ENCODE results near the gene TTLL5. TPM values are rescaled to one million over a fixed set of nuclear protein-coding genes. Genes with fewer than 3 reads are reported as not detected.

The TTLL5 gene
- total and polyA plus RNA-seq, 9 of the 15 experiments (the other 6 are each of a cell fraction or from before 2014, with no cell fraction given), result 4.1 to 18.9 (median 12.6) TPM

DNA sequence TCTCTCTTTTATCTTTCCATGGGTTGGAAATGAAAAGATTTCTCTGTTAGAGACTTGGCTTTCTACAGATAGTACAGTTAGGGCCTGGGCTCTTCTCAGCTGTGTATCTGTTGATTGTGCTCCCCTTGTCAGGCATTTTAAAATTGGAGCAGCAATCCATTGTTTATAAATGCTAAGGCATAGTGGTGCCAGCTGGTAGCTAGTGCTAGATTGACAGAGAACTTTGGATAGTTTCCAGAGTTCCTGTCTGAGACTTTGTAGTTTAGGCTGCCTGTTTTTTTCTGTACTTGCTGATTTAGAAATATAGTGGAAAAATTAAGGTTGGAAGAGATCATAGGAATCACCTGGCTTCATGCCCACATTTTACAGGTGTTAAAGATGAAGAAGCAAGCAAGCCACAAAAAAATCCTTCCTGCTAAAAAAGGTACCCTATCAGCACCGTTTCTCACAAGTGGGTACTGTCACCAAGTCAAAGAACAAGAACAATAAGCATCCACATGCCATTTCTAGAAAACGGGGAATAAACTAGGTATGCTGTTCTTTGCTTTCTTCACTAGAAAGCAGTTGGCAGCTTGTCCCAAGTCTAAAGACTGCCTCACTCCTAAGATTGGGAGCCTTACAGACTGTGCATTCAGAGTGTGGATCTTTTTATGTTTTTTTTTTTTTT lies 6.2 kb downstream of the TTLL5 start:
- POLR2A ChIA-PET, result no interaction called here
- TF ChIP-seq CREB5 (CRISPR knock-in tag; IDR thresholded peaks at IDR 0.05), result no peak
- TF ChIP-seq SUPT5H (IDR thresholded peaks at IDR 0.05), result no peak
- no peak for TF ChIP-seq ZNF124 (CRISPR knock-in tag; IDR thresholded peaks at IDR 0.05)
- TF ChIP-seq KLF13 (tag; IDR thresholded peaks at IDR 0.05; ENCODE audit: borderline replicate concordance, low read depth), result no peak
- no peak for TF ChIP-seq ZNF444 (CRISPR knock-in tag; IDR thresholded peaks at IDR 0.05)
- no peak for TF ChIP-seq CBFA2T2 (conservative IDR thresholded peaks at IDR 0.05)
- no peak for TF ChIP-seq RBM15 (IDR thresholded peaks at IDR 0.05; ENCODE audit: insufficient read depth, low read length)
- TF ChIP-seq ZNF3 (CRISPR knock-in tag; IDR thresholded peaks at IDR 0.05), result no peak
- TF ChIP-seq TAF1 (IDR thresholded peaks at IDR 0.05; ENCODE audit: control insufficient read depth, extremely low read depth, insufficient read depth, low read length, severe bottlenecking), result no peak
- TF ChIP-seq CBX2 (IDR thresholded peaks at IDR 0.05; ENCODE audit: insufficient read depth, low read length, poor library complexity, severe bottlenecking), result no peak
- no peak for TF ChIP-seq ZNF324 (CRISPR knock-in tag; IDR thresholded peaks at IDR 0.05)
- in situ Hi-C loops (cut with MboI) (loop anchor here (25.0 kb wide), 1 partner anchor 530 kb away; the partner anchor contains the start of gene NEK9), intact Hi-C loops (cut with micrococcal nuclease) (no loop called here)
- H3K4me2 ChIP-seq (ENCODE audit: insufficient read depth, low read length), result no peak overlapping the region
- no peaks in the 10 kb centered on the region for H4K20me1 ChIP-seq (replicated peaks; ENCODE audit: control insufficient read depth, insufficient read depth, low read length)
- CTCF ChIA-PET (ENCODE audit: low intra/inter-chr PET ratio), result no interaction called here
- H3K36me3 ChIP-seq (ENCODE audit: control insufficient read depth, insufficient read depth, low read length), result peaks cover 25% of the 10 kb centered on the region; the same call in 2 of the 3 replicates
- DNase-seq (ENCODE audit: extremely low read depth in 1 of 4, low spot score in 3 of 4) (no peak), ATAC-seq (no peak), FAIRE-seq (no peak)
- H3K79me2 ChIP-seq (ENCODE audit: control insufficient read depth, insufficient read depth, low read length), result no peaks in the 10 kb centered on the region
- BruUV-seq (replicated peaks), result no TSS peak
- no peak overlapping the region for H2AFZ ChIP-seq (ENCODE audit: low read depth, low read length)
- no peaks in the 10 kb centered on the region for H3K9me1 ChIP-seq (ENCODE audit: control insufficient read depth, insufficient read depth, low read length)
- H3K27ac ChIP-seq (ENCODE audit: extremely low read depth, low read depth, low read length), result no peak overlapping the region
- no peaks in the 10 kb centered on the region for H3K27me3 ChIP-seq (ENCODE audit: control insufficient read depth in 2 of 2, insufficient read depth in 2 of 2, low read length in 2 of 2)
- no peaks in the 10 kb centered on the region; a peak in 2 of 5 replicates for H3K4me1 ChIP-seq (replicated peaks in 1 of 2; ENCODE audit: control insufficient read depth in 2 of 2, insufficient read depth in 2 of 2, low read length in 2 of 2)
- 54% methylated on average over 2 of the region's 2 CpGs for WGBS (ENCODE audit: insufficient coverage, low coverage, missing lambda C conversion rate)
- H3K4me3 ChIP-seq, result no peak overlapping the region
- H3K9me3 ChIP-seq (replicated peaks; ENCODE audit: control insufficient read depth, insufficient read depth, low read depth, low read length), result no peaks in the 10 kb centered on the region
- no peak overlapping the region for H3K9ac ChIP-seq (ENCODE audit: insufficient read depth in 1 of 2, low read depth in 2 of 2, low read length in 2 of 2)
